Measurements from ENCODE around the gene AHNAK2.
"Not testable (repeated sequence)": the region's sequence is repeated elsewhere in the genome, so short reads cannot be mapped to it uniquely, and the experiment has no call there.

- TF ChIP-seq CTCF (IDR thresholded peaks at IDR 0.05; ENCODE audit: low read depth, low read length, poor library complexity, severe bottlenecking); EZH2phosphoT487 (IDR thresholded peaks at IDR 0.05; ENCODE audit: borderline replicate concordance, low read length): not testable (repeated sequence)
Measured at GRCh38 chr14:104943216-104944015, 34.8 kb downstream of the AHNAK2 start.

Data from DOHH2 (cell line).